K562 (cell line): ENCODE measurements around the gene YBX1. TPM values are rescaled to one million over a fixed set of nuclear protein-coding genes. Genes with fewer than 3 reads are reported as not detected.

ENCODE experiments used
- ATAC-seq: fragments of 200-7000 bp; cut with Tn5 transposase; 3 replicates; pipeline ENCODE4 v1.9.1; 2020; ENCODE audit warnings: moderate library complexity
- BruUV-seq: library from RNA; stranded (reverse); fragments of 400-500 nt; replicated peaks from 2 replicates; lab custom pipeline; 2021; lab: Mats Ljungman, UMichigan
- CTCF ChIA-PET: fragments of 300-600 bp; formaldehyde crosslinking; extraction: SDS; loops from one replicate; lab custom pipeline; 2021; ENCODE audit warnings: low intra/inter-chr PET ratio; lab: Yijun Ruan, JAX
- POLR2A ChIA-PET: fragments of 300-600, 350-650 bp; sonication (Branson Sonifier 250); formaldehyde crosslinking; extraction: SDS; loops from one replicate; lab custom pipeline; 2021; ENCODE audit warnings: antibody characterized with exemption, inconsistent platforms; lab: Yijun Ruan, JAX
- DNase-seq, 4 experiments: peaks; one replicate each; pipeline versions ENCODE4 v3.0.0 to v3.0.0-alpha.2; 2011 to 2018; ENCODE audit warnings: low spot score in 3 of 4, mixed read lengths in 3 of 4; ENCODE audit errors: extremely low read depth in 1 of 4
- FAIRE-seq: peaks from 2 replicates; lab custom pipeline; 2011; peaks lifted over from hg19 to GRCh38; lab: Jason Lieb, UNC
- H2AFZ ChIP-seq: 2 replicates; pipeline ENCODE4 v1.6.0; 2011; ENCODE audit warnings: low read depth, low read length, control low read depth, inconsistent platforms
- H3K27ac ChIP-seq: fragments of 200-600 bp; 3 replicates; pipeline ENCODE4 v1.8.0; 2011; ENCODE audit warnings: low read depth, mild to moderate bottlenecking, control low read depth, inconsistent platforms, low read length, moderate library complexity, mixed read lengths; ENCODE audit errors: extremely low read depth
- H3K27me3 ChIP-seq, 2 experiments: fragments of 300-600 bp in 1 of 2; 2 replicates in 1 of 2; 3 replicates in 1 of 2; pipeline versions ENCODE4 v1.6.0 to v1.8.0; 2011; ENCODE audit warnings: inconsistent platforms in 2 of 2, low read length in 2 of 2, mild to moderate bottlenecking in 1 of 2, mixed read lengths in 1 of 2, moderate library complexity in 1 of 2; ENCODE audit not compliant: control insufficient read depth in 2 of 2, insufficient read depth in 2 of 2
- H3K36me3 ChIP-seq: fragments of 300-600 bp; 3 replicates; pipeline ENCODE4 v1.8.0; 2011; ENCODE audit warnings: mild to moderate bottlenecking, low read length, inconsistent platforms; ENCODE audit not compliant: control insufficient read depth, insufficient read depth
- H3K4me1 ChIP-seq, 2 experiments: fragments of 200-600 bp in 1 of 2; replicated peaks in 1 of 2; 2 replicates in 1 of 2; 3 replicates in 1 of 2; pipeline versions ENCODE4 v1.5.1 to v1.8.0; 2011; ENCODE audit warnings: inconsistent platforms in 2 of 2, low read length in 2 of 2, mild to moderate bottlenecking in 1 of 2, mixed read lengths in 1 of 2, moderate library complexity in 1 of 2; ENCODE audit not compliant: control insufficient read depth in 2 of 2, insufficient read depth in 2 of 2
- H3K4me2 ChIP-seq: 2 replicates; pipeline ENCODE4 v1.6.1; 2011; ENCODE audit warnings: low read length, control low read depth, inconsistent platforms, mixed read lengths; ENCODE audit not compliant: insufficient read depth
- H3K4me3 ChIP-seq: fragments of 200-600 bp; sonication (generic), shearing (Covaris generic); 2 replicates; pipeline ENCODE4 v1.5.1; 2016; ENCODE audit warnings: control low read depth, inconsistent platforms
- H3K79me2 ChIP-seq: fragments of 200-600 bp; 3 replicates; pipeline ENCODE4 v1.8.0; 2011; ENCODE audit warnings: low read length, inconsistent platforms; ENCODE audit not compliant: control insufficient read depth, insufficient read depth
- H3K9ac ChIP-seq, 2 experiments: 2 replicates each; pipeline versions ENCODE4 v1.6.0 to v1.6.1; 2011; ENCODE audit warnings: low read depth in 2 of 2, low read length in 2 of 2, control low read depth in 1 of 2, inconsistent platforms in 1 of 2, mild to moderate bottlenecking in 1 of 2, mixed read lengths in 1 of 2; ENCODE audit not compliant: insufficient read depth in 1 of 2
- H3K9me1 ChIP-seq: one replicate; pipeline ENCODE4 v1.6.0; 2011; ENCODE audit warnings: inconsistent platforms, mild to moderate bottlenecking, low read length, moderate library complexity; ENCODE audit not compliant: control insufficient read depth, insufficient read depth
- H3K9me3 ChIP-seq: replicated peaks from 2 replicates; pipeline ENCODE4 v1.5.1; 2011; ENCODE audit warnings: low read depth, low read length, inconsistent platforms; ENCODE audit not compliant: control insufficient read depth, insufficient read depth
- H4K20me1 ChIP-seq: replicated peaks from 2 replicates; pipeline ENCODE4 v1.6.1; 2011; ENCODE audit warnings: low read length, inconsistent platforms, mixed read lengths; ENCODE audit not compliant: control insufficient read depth, insufficient read depth
- ARNT ChIP-seq, 2 experiments: fragments of 450-650 bp; IDR thresholded peaks; 2 replicates each; pipeline ENCODE4 v1.6.1; 2016; ENCODE audit warnings: mild to moderate bottlenecking in 1 of 2
- CTBP1 ChIP-seq: fragments of 450-650 bp; IDR thresholded peaks from 2 replicates; pipeline ENCODE4 v1.6.1; 2016; ENCODE audit warnings: borderline replicate concordance
- ETS2 ChIP-seq: IDR thresholded peaks from 2 replicates; pipeline ENCODE4 v1.6.1; 2016; ENCODE audit warnings: borderline replicate concordance, missing genetic modification characterization, mild to moderate bottlenecking, moderate library complexity, missing compliant biosample characterization; ENCODE audit not compliant: poor library complexity, severe bottlenecking
- ILF3 ChIP-seq: fragments of 450-650 bp; IDR thresholded peaks from 2 replicates; pipeline ENCODE4 v1.6.1; 2018; ENCODE audit warnings: antibody characterized with exemption, mild to moderate bottlenecking, moderate library complexity, borderline replicate concordance
- IRF2 ChIP-seq: sonication (generic); formaldehyde crosslinking; IDR thresholded peaks from 2 replicates; pipeline ENCODE4 v1.8.1; 2022; ENCODE audit warnings: mild to moderate bottlenecking, missing genetic modification reagents
- KLF10 ChIP-seq: fragments of 250-450 bp; sonication (Bioruptor Pico); IDR thresholded peaks from 2 replicates; pipeline ENCODE4 v1.6.1; 2021; ENCODE audit warnings: matching md5 sums
- SMC3 ChIP-seq: conservative IDR thresholded peaks from 2 replicates; pipeline ENCODE4 v1.6.1; 2011; ENCODE audit warnings: low read depth, low read length, improper control_type of control experiment; ENCODE audit not compliant: insufficient read depth
- STAT5A ChIP-seq: IDR thresholded peaks from 2 replicates; pipeline ENCODE4 v1.6.1; 2012; ENCODE audit warnings: low read length, inconsistent platforms, borderline replicate concordance
- ZBTB17 ChIP-seq: fragments of 450-650 bp; formaldehyde crosslinking; IDR thresholded peaks from 2 replicates; pipeline ENCODE4 v1.4.0; 2020; ENCODE audit warnings: mild to moderate bottlenecking
- ZNF282 ChIP-seq: sonication (generic); formaldehyde crosslinking; IDR thresholded peaks from 2 replicates; pipeline ENCODE4 v1.8.1; 2023; ENCODE audit warnings: missing genetic modification reagents
- ZNF639 ChIP-seq, 2 experiments: fragments of 200-800 bp in 1 of 2; sonication (Bioruptor generic) in 1 of 2; sonication (generic) in 1 of 2; formaldehyde crosslinking in 1 of 2; IDR thresholded peaks in 1 of 2; conservative IDR thresholded peaks in 1 of 2; 2 replicates each; pipeline versions ENCODE4 v1.5.0 to v1.6.1; 2016 to 2020; ENCODE audit warnings: missing compliant biosample characterization in 1 of 2, missing genetic modification characterization in 1 of 2, missing genetic modification reagents in 1 of 2
- ZNF830 ChIP-seq: fragments of 250-450 bp; sonication (Bioruptor Pico); IDR thresholded peaks from 2 replicates; pipeline ENCODE4 v1.5.0; 2021; ENCODE audit warnings: mild to moderate bottlenecking
- WGBS: fragments of 100-300 bp; shearing (Covaris generic); methylation state at CpG from one replicate; pipeline ENCODE4 v1.1.6; 2016; ENCODE audit warnings: low coverage, mixed read lengths; ENCODE audit not compliant: insufficient coverage; ENCODE audit errors: missing lambda C conversion rate; 5-methylcytosine and 5-hydroxymethylcytosine counted together
- in situ Hi-C: fragments of 300-500 bp; cut with MboI; formaldehyde crosslinking; loops from 4 replicates; pipeline ENCODE4 v1.15.0; 2018; ENCODE audit warnings: inconsistent platforms, mixed read lengths
- intact Hi-C: fragments of 100-400 bp; cut with micrococcal nuclease; formaldehyde crosslinking; loops from 2 replicates; pipeline ENCODE4 v1.14.2; 2022
- polyA plus RNA-seq, 8 experiments: library from polyadenylated mRNA; depleted of rRNA in 4 of 8; stranded (reverse) in 5 of 8; unstranded in 3 of 8; fragments of >200 nt; fragmentation: Nextera tagmentation in 2 of 8; fragmentation: Illumina TruSeq in 1 of 8; extraction: Ambion mirVana in 2 of 8; extraction: Trizol in 1 of 8; gene quantifications; 2 replicates each; pipeline versions ENCODE4 v1.2.1 to v1.2.3, GENCODE V29; 2011 to 2014; ENCODE audit warnings: inconsistent platforms in 1 of 8, missing spikeins in 1 of 8
- total RNA-seq, 7 experiments: library from RNA; depleted of rRNA in 6 of 7; stranded (reverse); fragments of >200 nt in 6 of 7; fragmentation: Illumina TruSeq in 2 of 7; extraction: Trizol in 2 of 7; gene quantifications; 2 replicates each; pipeline versions ENCODE4 v1.2.1 to v1.2.3, GENCODE V29; 2011 to 2021; ENCODE audit warnings: low replicate concordance in 1 of 7
- TF ChIP-seq, protein P1 (sequence below): sonication (generic); formaldehyde crosslinking; IDR thresholded peaks from 2 replicates; pipeline ENCODE4 v1.8.0; 2022; ENCODE audit warnings: mild to moderate bottlenecking, missing genetic modification reagents
- TF ChIP-seq, protein P2 (sequence below): fragments of 450-650 bp; IDR thresholded peaks from 2 replicates; pipeline ENCODE4 v1.6.1; 2017; ENCODE audit warnings: antibody characterized with exemption

Gene YBX1
- total and polyA plus RNA-seq, 9 of the 15 experiments (the other 6 are each of a cell fraction or from before 2014, with no cell fraction given) = 363 to 1,955 (median 1,216) TPM

- intact Hi-C loops (no loop called here), in situ Hi-C loops (no loop called here)
- WGBS = 84% methylated on average over 3 of the region's 3 CpGs
- Histone ChIP-seq H3K27me3 (no peaks in the 10 kb centered on the region), H3K9me1 (no peaks in the 10 kb centered on the region), H3K4me3 (no peak overlapping the region), H3K4me1 (peaks cover 0 to 9% of the 10 kb centered on the region in 2 experiments; a peak in 1 of 5 replicates), H2AFZ (no peak overlapping the region), H3K36me3 (peaks cover 63% of the 10 kb centered on the region), H3K4me2 (no peak overlapping the region), H3K9me3 (no peaks in the 10 kb centered on the region), H3K27ac (no peak overlapping the region), H3K9ac (no peak overlapping the region), H4K20me1 (no peaks in the 10 kb centered on the region), H3K79me2 (peaks cover 12% of the 10 kb centered on the region)
- CTCF ChIA-PET = no interaction called here
- POLR2A ChIA-PET = interaction anchor here (0.7 to 1.5 kb wide), 5 partner anchors 8 to 62 kb away, joined by 3 to 5 read pairs (median 3); no protein-coding TSS in a partner anchor
- ATAC-seq (no peak), FAIRE-seq (no peak), DNase-seq (no peak)
- no peak for TF ChIP-seq KLF10 (CRISPR knock-in tag)
- no peak for TF ChIP-seq ZNF639 (CRISPR knock-in tag; conservative IDR thresholded peaks at IDR 0.05 in 1 of 2, IDR thresholded peaks at IDR 0.05 in 1 of 2)
- no peak for TF ChIP-seq ETS2 (tag)
- TF ChIP-seq CTBP1 = no peak
- TF ChIP-seq ARNT (IDR thresholded peaks at IDR 0.05) = no peak
- TF ChIP-seq, protein P1, sequence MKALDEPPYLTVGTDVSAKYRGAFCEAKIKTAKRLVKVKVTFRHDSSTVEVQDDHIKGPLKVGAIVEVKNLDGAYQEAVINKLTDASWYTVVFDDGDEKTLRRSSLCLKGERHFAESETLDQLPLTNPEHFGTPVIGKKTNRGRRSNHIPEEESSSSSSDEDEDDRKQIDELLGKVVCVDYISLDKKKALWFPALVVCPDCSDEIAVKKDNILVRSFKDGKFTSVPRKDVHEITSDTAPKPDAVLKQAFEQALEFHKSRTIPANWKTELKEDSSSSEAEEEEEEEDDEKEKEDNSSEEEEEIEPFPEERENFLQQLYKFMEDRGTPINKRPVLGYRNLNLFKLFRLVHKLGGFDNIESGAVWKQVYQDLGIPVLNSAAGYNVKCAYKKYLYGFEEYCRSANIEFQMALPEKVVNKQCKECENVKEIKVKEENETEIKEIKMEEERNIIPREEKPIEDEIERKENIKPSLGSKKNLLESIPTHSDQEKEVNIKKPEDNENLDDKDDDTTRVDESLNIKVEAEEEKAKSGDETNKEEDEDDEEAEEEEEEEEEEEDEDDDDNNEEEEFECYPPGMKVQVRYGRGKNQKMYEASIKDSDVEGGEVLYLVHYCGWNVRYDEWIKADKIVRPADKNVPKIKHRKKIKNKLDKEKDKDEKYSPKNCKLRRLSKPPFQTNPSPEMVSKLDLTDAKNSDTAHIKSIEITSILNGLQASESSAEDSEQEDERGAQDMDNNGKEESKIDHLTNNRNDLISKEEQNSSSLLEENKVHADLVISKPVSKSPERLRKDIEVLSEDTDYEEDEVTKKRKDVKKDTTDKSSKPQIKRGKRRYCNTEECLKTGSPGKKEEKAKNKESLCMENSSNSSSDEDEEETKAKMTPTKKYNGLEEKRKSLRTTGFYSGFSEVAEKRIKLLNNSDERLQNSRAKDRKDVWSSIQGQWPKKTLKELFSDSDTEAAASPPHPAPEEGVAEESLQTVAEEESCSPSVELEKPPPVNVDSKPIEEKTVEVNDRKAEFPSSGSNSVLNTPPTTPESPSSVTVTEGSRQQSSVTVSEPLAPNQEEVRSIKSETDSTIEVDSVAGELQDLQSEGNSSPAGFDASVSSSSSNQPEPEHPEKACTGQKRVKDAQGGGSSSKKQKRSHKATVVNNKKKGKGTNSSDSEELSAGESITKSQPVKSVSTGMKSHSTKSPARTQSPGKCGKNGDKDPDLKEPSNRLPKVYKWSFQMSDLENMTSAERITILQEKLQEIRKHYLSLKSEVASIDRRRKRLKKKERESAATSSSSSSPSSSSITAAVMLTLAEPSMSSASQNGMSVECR (CRISPR knock-in tag) = no peak
- TF ChIP-seq, protein P2, sequence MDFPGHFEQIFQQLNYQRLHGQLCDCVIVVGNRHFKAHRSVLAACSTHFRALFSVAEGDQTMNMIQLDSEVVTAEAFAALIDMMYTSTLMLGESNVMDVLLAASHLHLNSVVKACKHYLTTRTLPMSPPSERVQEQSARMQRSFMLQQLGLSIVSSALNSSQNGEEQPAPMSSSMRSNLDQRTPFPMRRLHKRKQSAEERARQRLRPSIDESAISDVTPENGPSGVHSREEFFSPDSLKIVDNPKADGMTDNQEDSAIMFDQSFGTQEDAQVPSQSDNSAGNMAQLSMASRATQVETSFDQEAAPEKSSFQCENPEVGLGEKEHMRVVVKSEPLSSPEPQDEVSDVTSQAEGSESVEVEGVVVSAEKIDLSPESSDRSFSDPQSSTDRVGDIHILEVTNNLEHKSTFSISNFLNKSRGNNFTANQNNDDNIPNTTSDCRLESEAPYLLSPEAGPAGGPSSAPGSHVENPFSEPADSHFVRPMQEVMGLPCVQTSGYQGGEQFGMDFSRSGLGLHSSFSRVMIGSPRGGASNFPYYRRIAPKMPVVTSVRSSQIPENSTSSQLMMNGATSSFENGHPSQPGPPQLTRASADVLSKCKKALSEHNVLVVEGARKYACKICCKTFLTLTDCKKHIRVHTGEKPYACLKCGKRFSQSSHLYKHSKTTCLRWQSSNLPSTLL = no peak
- no peak for TF ChIP-seq ILF3
- no peak for TF ChIP-seq IRF2 (CRISPR knock-in tag)
- TF ChIP-seq ZNF282 (CRISPR knock-in tag) = no peak
- TF ChIP-seq SMC3 = no peak
- no peak for TF ChIP-seq STAT5A
- TF ChIP-seq ZNF830 (CRISPR knock-in tag) = no peak
- no peak for TF ChIP-seq ZBTB17 (CRISPR knock-in tag)
- no TSS peak for BruUV-seq
Measured at GRCh38 chr1:42675467-42675866, 6.8 kb upstream of the YBX1 start.
